ENCODE measurements around the gene GLB1L2.

The GLB1L2 gene

GRCh38 chr11:134385171-134385570 is 53.4 kb downstream of the GLB1L2 start:
- no peak for DNase-seq (ENCODE audit: low spot score)
- no peak overlapping the region for H3K27ac ChIP-seq
- no peak overlapping the region for H3K4me3 ChIP-seq
- no peak for TF ChIP-seq CTCF (IDR thresholded peaks at IDR 0.05)

- DNase-seq (ENCODE audit: low spot score) = no peak
- no peak for TF ChIP-seq CTCF (IDR thresholded peaks at IDR 0.05)
- H3K4me3 ChIP-seq = no peak overlapping the region
- no peak overlapping the region for H3K27ac ChIP-seq
Observed at GRCh38 chr11:134385774-134386565, 54.2 kb downstream of the GLB1L2 start.

GRCh38 chr11:134386945-134387344 is 55.2 kb downstream of the GLB1L2 start:
- DNase-seq (ENCODE audit: low spot score) = no peak
- TF ChIP-seq CTCF (IDR thresholded peaks at IDR 0.05) = no peak
- no peak overlapping the region for H3K27ac ChIP-seq
- no peak overlapping the region for H3K4me3 ChIP-seq

GRCh38 chr11:134387501-134387900 is 55.7 kb downstream of the GLB1L2 start:
- DNase-seq (ENCODE audit: low spot score) = no peak
- no peak for TF ChIP-seq CTCF (IDR thresholded peaks at IDR 0.05)
- Histone ChIP-seq H3K27ac (no peak overlapping the region), H3K4me3 (no peak overlapping the region)

GRCh38 chr11:134388590-134388989 is 56.8 kb downstream of the GLB1L2 start:
- no peak for DNase-seq (ENCODE audit: low spot score)
- Histone ChIP-seq H3K27ac (no peak overlapping the region), H3K4me3 (no peak overlapping the region)
- no peak for TF ChIP-seq CTCF (IDR thresholded peaks at IDR 0.05)

GRCh38 chr11:134389464-134390180 is 57.8 kb downstream of the GLB1L2 start:
- H3K27ac ChIP-seq = no peak overlapping the region
- no peak overlapping the region for H3K4me3 ChIP-seq
- DNase-seq (ENCODE audit: low spot score) = no peak
- no peak for TF ChIP-seq CTCF (IDR thresholded peaks at IDR 0.05)

Data from coronary artery (tissue), 2 donors.